Left ventricle myocardium superior (tissue), 1 donor: ENCODE data around the gene SSBP4. TPM values are rescaled to one million over a fixed set of nuclear protein-coding genes. Genes with fewer than 3 reads are reported as not detected.
A peak's percentile ranks its signal among the peaks of the same experiment; 100 is the strongest.
"Not testable (repeated sequence)": the region's sequence is repeated elsewhere in the genome, so short reads cannot be mapped to it uniquely, and the experiment has no call there.

Experiments used
- ATAC-seq: fragments of 200-7000 bp; cut with Tn5 transposase; one replicate; pipeline ENCODE4 v1.9.1; 2020; ENCODE audit warnings: mild to moderate bottlenecking, moderate library complexity
- DNase-seq: peaks from one replicate; pipeline ENCODE4 v3.0.0-alpha.2; 2020
- intact Hi-C: fragments of 100-400 bp; cut with micrococcal nuclease; formaldehyde crosslinking; loops from one replicate; pipeline ENCODE4 v1.11.0; 2022
- long read RNA-seq: library from polyadenylated mRNA; unstranded; transcript quantifications from one replicate; pipeline ENCODE4 v2.0.0, GENCODE V29; 2021
- total RNA-seq: library from RNA; stranded (reverse); fragmentation: NEBNext Ultra II Directional; extraction: Animal tissue kit (Norgen Biotek cat#: 25700); gene quantifications from one replicate; pipeline ENCODE4 v1.2.1, GENCODE V29; 2021
- donor health status: DM: no; HTN: yes; CAD: no; lungs with severe emphysema.

The SSBP4 gene
- 36.4 TPM for total RNA-seq
- long read RNA-seq, transcript SSBP4-202 (17 exons, 1,721 nt) = major isoform, 16 of 89 reads
- long read RNA-seq, partial matches to known transcripts = 11 of 89 reads
- long read RNA-seq, other reads (novel, unspliced or antisense) = 55 of 89 reads

DNA sequence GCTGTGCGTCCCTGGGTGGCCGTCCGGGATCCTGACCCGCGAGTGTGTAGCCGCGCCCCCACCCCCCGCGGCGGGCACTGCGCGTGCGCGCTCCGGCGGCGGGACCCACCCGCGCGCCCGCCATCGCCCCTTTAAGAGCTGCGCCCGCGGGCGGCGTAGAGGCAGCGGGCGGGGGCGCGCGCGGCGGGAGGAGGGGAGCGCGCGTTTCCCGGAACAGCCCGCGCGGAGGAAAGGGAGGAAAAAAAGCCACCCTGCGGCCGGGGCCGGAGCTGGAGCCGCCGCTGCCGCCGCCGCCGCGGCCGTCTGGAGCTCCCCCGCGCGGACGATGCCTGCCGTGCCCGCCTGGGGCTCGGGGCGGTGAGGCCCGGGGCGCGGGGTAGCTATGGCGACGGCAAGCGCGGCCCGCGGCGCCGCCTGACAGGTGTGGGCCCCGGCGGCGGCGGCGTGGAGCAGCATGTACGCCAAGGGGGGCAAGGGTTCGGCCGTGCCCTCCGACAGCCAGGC, at the start of gene SSBP4:
TSS of gene SSBP4 (plus strand) at position 204 of the 504 bp plus-strand sequence. CDS start at position 455, 251 bp downstream.
- intact Hi-C loops = no loop called here
- ATAC-seq (peak; percentile 24), DNase-seq (peak; percentile 87)

DNA sequence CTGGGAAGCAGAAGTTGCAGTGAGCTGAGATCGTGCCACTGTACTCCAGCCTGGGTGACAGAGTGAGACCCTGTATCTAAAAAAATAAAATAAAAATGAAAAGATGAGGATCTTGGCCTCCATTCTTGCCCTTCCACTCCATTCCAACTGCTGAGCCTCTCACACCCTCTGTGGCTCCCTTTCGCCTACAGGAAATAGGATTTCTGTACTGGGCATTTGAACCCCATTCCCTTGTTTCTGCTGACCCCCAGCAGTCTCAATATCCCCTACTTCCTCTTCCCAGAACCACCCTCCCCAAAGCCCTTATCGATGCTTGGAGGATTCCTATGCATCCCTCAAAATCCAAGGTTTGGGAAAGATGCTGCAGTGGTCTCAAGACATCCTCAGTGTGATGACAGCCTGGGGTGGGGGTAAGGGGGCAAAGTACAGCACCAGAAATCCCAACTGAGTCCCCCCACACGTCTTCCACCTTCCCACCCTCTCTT, 45.7 kb upstream of the SSBP4 start:
- no peak for DNase-seq
- no peak for ATAC-seq
- intact Hi-C loops = no loop called here

GRCh38 chr19:18373892-18374629, 45.1 kb upstream of the SSBP4 start:
- ATAC-seq = peak; percentile 94
- intact Hi-C loops = no loop called here
- DNase-seq = peak; percentile 91

DNA sequence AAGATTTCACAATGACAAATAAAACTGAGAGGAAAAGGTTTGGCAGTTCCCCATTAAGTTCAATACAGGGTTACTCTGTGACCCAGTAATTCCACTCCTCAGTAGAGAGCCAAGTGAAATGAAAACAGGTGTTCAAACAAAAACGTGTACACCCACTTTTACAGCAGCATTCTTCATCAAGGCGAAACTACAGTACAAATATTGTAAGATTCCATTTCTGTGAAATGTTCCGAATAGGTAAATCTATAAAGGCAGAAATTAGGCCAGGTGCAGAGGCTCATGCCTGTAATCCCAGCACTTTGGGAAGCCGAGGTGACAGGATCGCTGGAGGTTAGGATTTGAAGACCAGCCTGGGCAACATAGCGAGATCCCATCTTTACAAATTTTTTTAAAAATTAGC, 42.2 kb upstream of the SSBP4 start:
- DNase-seq (no peak), ATAC-seq (no peak)
- intact Hi-C loops = no loop called here

- intact Hi-C loops = no loop called here
- ATAC-seq (peak; percentile 92), DNase-seq (peak; percentile 89)
Observed at GRCh38 chr19:18379803-18380747, 39.1 kb upstream of the SSBP4 start.

DNA sequence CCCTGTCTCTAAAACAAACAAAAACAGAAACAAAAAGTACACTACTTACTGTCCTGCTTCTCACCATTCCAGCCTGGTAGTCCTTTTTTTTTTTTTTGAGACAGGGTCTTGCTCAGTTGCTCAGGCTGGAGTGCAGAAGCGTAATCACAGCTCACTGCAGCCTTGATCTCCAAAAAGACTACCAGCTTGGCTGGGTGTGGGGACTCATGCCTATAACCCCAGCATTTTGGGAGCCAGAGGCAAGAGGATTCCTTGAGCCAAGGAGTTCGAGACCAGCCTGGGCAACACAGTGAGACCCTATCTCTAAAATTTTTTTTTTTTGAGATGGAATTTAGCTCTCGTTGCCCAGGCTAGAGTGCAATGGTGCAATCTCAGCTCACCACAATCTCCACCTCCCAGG, 38.4 kb upstream of the SSBP4 start:
- DNase-seq (no peak), ATAC-seq (no peak)
- intact Hi-C loops = no loop called here

DNA sequence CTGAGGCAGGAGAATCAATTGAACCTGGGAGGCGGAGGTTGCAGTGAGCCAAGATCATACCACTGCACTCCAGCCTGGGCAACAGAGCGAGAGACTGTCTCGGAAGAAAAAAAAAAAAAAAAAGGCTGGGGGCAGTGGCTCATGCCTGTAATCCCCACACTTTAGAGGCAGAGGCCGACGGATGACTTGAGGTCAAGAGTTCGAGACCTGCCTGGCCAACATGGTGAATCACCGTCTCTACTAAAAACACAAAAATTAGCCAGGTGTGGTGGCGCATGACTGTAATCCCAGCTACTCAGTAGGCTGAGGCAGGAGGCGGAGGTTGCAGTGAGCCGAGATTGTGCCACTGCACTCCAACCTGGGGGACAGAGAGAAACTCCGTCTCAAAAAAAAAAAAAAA, 35.6 kb upstream of the SSBP4 start:
- ATAC-seq, intact Hi-C loops: not testable (repeated sequence)

GRCh38 chr19:18384775-18385174, 34.4 kb upstream of the SSBP4 start:
- intact Hi-C loops = no loop called here
- no peak for DNase-seq

More for the DNA sequence above, 35.6 kb upstream of the SSBP4 start:
- not testable (repeated sequence) for DNase-seq

GRCh38 chr19:18385359-18385674, 33.9 kb upstream of the SSBP4 start:
- ATAC-seq (no peak), DNase-seq (no peak)
- intact Hi-C loops = no loop called here

More at GRCh38 chr19:18384775-18385174, 34.4 kb upstream of the SSBP4 start:
- ATAC-seq = no peak

DNA sequence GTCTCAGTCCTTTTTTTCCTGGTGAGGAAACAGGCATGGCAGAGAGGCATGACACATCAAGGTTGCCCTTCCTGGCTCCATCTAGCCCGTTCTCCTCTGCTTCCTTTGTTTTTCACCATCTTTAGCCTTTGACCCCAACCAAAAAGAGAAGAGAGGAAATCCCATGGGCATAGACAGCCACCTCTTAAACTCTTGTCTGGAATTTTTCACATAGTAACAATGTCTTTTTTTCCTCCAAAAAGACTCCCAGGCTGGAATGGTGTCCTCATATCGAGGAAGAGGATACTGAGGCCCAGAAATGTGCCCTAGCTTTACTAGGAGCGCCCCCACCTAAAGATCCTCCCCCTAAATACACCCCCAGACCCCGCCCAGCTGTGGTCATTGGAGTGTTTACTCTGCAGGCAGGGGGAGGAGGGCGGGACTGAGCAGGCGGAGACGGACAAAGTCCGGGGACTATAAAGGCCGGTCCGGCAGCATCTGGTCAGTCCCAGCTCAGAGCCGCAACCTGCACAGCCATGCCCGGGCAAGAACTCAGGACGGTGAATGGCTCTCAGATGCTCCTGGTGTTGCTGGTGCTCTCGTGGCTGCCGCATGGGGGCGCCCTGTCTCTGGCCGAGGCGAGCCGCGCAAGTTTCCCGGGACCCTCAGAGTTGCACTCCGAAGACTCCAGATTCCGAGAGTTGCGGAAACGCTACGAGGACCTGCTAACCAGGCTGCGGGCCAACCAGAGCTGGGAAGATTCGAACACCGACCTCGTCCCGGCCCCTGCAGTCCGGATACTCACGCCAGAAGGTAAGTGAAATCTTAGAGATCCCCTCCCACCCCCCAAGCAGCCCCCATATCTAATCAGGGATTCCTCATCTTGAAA, 33.3 kb upstream of the SSBP4 start, which contains the start of gene GDF15:
TSS of gene GDF15 (plus strand) at position 484 of the 868 bp plus-strand sequence. CDS start at position 516, 32 bp downstream.
- intact Hi-C loops = no loop called here
- peak; percentile 53 for DNase-seq
- peak; percentile 46 for ATAC-seq

- no peak for DNase-seq
- ATAC-seq = no peak
- intact Hi-C loops = no loop called here
Observed at GRCh38 chr19:18386543-18387271, 32.5 kb upstream of the SSBP4 start.

GRCh38 chr19:18388100-18388959, 30.9 kb upstream of the SSBP4 start:
- DNase-seq (peak; percentile 91), ATAC-seq (peak; percentile 88)
- intact Hi-C loops = no loop called here

GRCh38 chr19:18388960-18389725, 30.1 kb upstream of the SSBP4 start:
- ATAC-seq = no peak
- intact Hi-C loops = no loop called here
- no peak for DNase-seq

GRCh38 chr19:18389726-18390064, 29.5 kb upstream of the SSBP4 start:
- DNase-seq (no peak), ATAC-seq (no peak)
- intact Hi-C loops = no loop called here

- ATAC-seq = no peak
- intact Hi-C loops = no loop called here
Observed at GRCh38 chr19:18390065-18390907, 28.9 kb upstream of the SSBP4 start.

More at GRCh38 chr19:18390065-18390907, 28.9 kb upstream of the SSBP4 start:
- no peak for DNase-seq
